Measurements from ENCODE around the gene RSRC1.
"Not testable (repeated sequence)": the region's sequence is repeated elsewhere in the genome, so short reads cannot be mapped to it uniquely, and the experiment has no call there.

Gene RSRC1

GRCh38 chr3:158548691-158549090 is 438.8 kb downstream of the RSRC1 start:
- no peak for DNase-seq

GRCh38 chr3:158549938-158550337 is 440.0 kb downstream of the RSRC1 start:
- not testable (repeated sequence) for DNase-seq

- no peak for DNase-seq
These were observed 442.2 kb downstream of the RSRC1 start for GRCh38 chr3:158552124-158552523.

- no peak for DNase-seq
These were observed 449.6 kb downstream of the RSRC1 start for GRCh38 chr3:158559504-158559903.

GRCh38 chr3:158560979-158561378 is 451.1 kb downstream of the RSRC1 start:
- DNase-seq: no peak

- DNase-seq: no peak
These were observed 452.8 kb downstream of the RSRC1 start for GRCh38 chr3:158562674-158563073.

- no peak for DNase-seq
These were observed 453.2 kb downstream of the RSRC1 start for GRCh38 chr3:158563076-158563475.

- DNase-seq: no peak
These were observed 455.2 kb downstream of the RSRC1 start for GRCh38 chr3:158565076-158565475.

- peak; percentile 15 for DNase-seq
These were observed 458.9 kb downstream of the RSRC1 start for GRCh38 chr3:158568784-158569183.

GRCh38 chr3:158569794-158570193 is 459.9 kb downstream of the RSRC1 start:
- no peak for DNase-seq

- peak; percentile 98 for DNase-seq
These were observed 461.3 kb downstream of the RSRC1 start, which contains the start of gene MLF1 for GRCh38 chr3:158570999-158571702. TSS of gene MLF1 (plus strand) at chr3:158571194. CDS start at chr3:158571301, 107 bp downstream.

- peak; percentile 19 for DNase-seq
These were observed 462.3 kb downstream of the RSRC1 start for GRCh38 chr3:158571969-158572765.

- DNase-seq: peak; percentile 9
These were observed 462.8 kb downstream of the RSRC1 start for GRCh38 chr3:158572766-158573060.

GRCh38 chr3:158573714-158574113 is 463.8 kb downstream of the RSRC1 start:
- DNase-seq: no peak

GRCh38 chr3:158574646-158575045 is 464.8 kb downstream of the RSRC1 start:
- DNase-seq: no peak

GRCh38 chr3:158590223-158590622 is 480.3 kb downstream of the RSRC1 start:
- DNase-seq: no peak

Measured in DMS53 (cell line).